ENCODE measurements around the gene CPEB1. TPM values are rescaled to one million over a fixed set of nuclear protein-coding genes. Genes with fewer than 3 reads are reported as not detected.

The CPEB1 gene
- total RNA-seq, 4 donors from 2014 or later = 0.53 to 4.2 (median 1.9) TPM

GRCh38 chr15:82552861-82553260, 94.3 kb downstream of the CPEB1 start:
- Histone ChIP-seq H3K27me3 (no peaks in the 10 kb centered on the region), H3K4me1 (no peaks in the 10 kb centered on the region)

DNA sequence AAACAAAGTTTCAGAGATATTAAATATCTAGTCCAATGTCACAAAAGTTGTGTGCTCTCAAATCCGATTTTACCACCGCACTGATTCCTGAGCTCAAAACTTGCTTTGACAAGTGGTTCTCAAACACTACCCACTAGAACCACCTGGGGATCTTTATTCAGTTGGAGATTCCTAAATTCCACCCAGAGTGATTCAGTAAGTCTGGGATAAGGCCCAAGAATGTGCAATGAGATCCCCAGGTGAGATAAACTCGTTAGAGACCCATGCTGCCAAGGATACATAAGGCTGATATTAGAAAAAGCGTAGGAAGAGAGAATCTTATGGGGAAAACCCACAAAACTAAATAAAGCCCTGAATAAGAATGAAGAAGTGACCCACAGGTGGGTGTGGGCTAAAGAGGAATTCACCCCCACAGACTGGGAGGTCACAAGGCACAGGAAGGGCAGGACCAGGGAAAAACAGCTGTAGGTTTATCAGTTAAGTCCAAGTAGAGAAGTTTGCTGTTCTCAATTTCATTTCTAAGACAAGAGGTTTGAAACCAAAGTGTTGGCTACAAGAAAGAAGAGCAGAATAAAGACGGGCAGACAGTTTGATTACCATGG, 95.4 kb downstream of the CPEB1 start:
- Histone ChIP-seq H3K9me3 (no peaks in the 10 kb centered on the region), H3K36me3 (no peaks in the 10 kb centered on the region), H3K27me3 (no peaks in the 10 kb centered on the region), H3K4me1 (no peaks in the 10 kb centered on the region), H3K27ac (no peak overlapping the region), H3K4me3 (no peak overlapping the region)
- TF ChIP-seq POLR2A (IDR thresholded peaks at IDR 0.05) (no peak), CTCF (IDR thresholded peaks at IDR 0.05) (no peak)
- DNase-seq = no peak

More at GRCh38 chr15:82552861-82553260, 94.3 kb downstream of the CPEB1 start:
- Histone ChIP-seq H3K4me3 (no peak overlapping the region), H3K27ac (no peak overlapping the region), H3K36me3 (no peaks in the 10 kb centered on the region), H3K9me3 (no peaks in the 10 kb centered on the region)
- no peak for DNase-seq
- no peak for TF ChIP-seq CTCF (IDR thresholded peaks at IDR 0.05)
- no peak for TF ChIP-seq POLR2A (IDR thresholded peaks at IDR 0.05)

DNA sequence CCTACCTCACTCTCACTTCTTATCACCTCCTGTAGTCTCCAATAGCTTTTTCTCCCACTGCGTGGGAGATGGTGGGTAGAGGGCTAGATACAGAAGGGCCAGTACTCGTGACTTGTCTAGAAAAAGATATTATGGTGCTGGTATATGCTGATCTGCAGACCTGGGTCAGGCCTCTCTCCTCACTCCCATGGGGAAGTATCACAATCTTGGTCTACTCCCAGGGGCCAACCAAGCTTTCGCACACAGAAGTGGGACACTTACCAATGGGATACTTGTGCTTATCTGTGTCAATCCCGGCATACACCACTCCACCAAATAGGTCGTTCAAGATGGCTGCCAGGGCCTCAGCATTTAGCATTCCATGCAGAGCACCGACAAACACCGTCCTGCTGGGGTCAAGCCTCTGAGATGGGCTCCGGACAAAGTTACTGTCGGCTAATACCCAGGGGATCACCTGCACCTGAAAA, 97.9 kb downstream of the CPEB1 start:
- H3K9me3 ChIP-seq = no peaks in the 10 kb centered on the region
- no peaks in the 10 kb centered on the region for H3K36me3 ChIP-seq
- no peak for DNase-seq
- H3K27ac ChIP-seq = no peak overlapping the region
- no peak for TF ChIP-seq CTCF (IDR thresholded peaks at IDR 0.05)
- no peaks in the 10 kb centered on the region for H3K4me1 ChIP-seq
- no peaks in the 10 kb centered on the region for H3K27me3 ChIP-seq
- H3K4me3 ChIP-seq = no peak overlapping the region

DNA sequence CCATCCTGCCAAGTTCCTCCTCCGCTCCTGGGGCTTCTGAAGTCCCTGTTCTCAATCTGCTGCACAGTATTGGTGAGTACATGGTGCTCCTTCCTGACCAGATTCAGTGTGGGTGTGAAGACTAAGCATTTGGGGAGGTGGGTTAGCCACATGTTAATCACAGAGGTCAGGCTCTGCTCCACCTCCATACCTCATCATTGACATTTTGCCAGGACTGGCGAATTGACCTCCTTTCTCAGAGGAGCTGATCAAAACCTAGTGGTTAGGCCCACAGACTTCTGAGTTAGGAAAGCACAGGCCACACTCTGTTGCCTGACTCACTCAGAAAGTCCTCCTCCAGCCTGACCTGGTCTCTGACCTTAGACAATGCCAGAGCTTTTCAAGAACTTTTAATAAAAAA, 98.5 kb downstream of the CPEB1 start:
- Histone ChIP-seq H3K36me3 (no peaks in the 10 kb centered on the region), H3K4me1 (no peaks in the 10 kb centered on the region), H3K27me3 (no peaks in the 10 kb centered on the region), H3K27ac (no peak overlapping the region), H3K9me3 (no peaks in the 10 kb centered on the region), H3K4me3 (no peak overlapping the region)
- TF ChIP-seq CTCF (IDR thresholded peaks at IDR 0.05) = no peak
- no peak for TF ChIP-seq POLR2A (IDR thresholded peaks at IDR 0.05)
- no peak for DNase-seq

DNA sequence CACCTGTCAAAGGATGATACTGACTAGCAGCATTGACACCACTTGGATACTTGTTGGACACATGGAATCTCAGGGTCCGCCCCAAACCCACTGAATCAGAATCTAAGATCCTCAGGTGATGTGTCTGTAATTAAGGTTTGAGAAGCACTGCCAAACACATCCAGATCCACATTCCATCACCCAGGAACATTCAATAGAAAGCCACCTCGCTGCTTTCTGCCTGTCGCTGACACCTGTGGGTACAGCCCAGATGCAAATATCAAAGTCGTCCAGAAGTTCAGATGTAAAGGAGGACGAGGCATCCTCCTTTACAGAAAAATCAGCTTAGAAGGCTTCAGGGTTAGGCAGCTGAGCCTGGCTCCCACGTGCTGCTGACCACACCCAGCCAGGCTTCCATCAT, 101.7 kb downstream of the CPEB1 start:
- Histone ChIP-seq H3K27ac (no peak overlapping the region), H3K4me1 (peaks cover 0 to 7% (median 2%) of the 10 kb centered on the region in 4 donors), H3K27me3 (no peaks in the 10 kb centered on the region), H3K36me3 (no peaks in the 10 kb centered on the region), H3K4me3 (no peak overlapping the region), H3K9me3 (no peaks in the 10 kb centered on the region)
- TF ChIP-seq POLR2A (IDR thresholded peaks at IDR 0.05) (no peak), CTCF (IDR thresholded peaks at IDR 0.05) (no peak)
- no peak for DNase-seq

GRCh38 chr15:82545002-82545401, 102.2 kb downstream of the CPEB1 start:
- Histone ChIP-seq H3K9me3 (no peaks in the 10 kb centered on the region), H3K4me1 (peaks cover 0 to 7% (median 2%) of the 10 kb centered on the region in 4 donors), H3K36me3 (no peaks in the 10 kb centered on the region), H3K4me3 (no peak overlapping the region), H3K27ac (no peak overlapping the region), H3K27me3 (no peaks in the 10 kb centered on the region)
- DNase-seq = no peak
- TF ChIP-seq POLR2A (IDR thresholded peaks at IDR 0.05) (no peak), CTCF (IDR thresholded peaks at IDR 0.05) (no peak)

Measured in Peyer's patch (tissue), 4 donors.